HG03457 (cell line): ENCODE results near the gene CSMD2.

Source experiments
- ATAC-seq: cut with Tn5 transposase; IDR thresholded peaks from one replicate; pipeline ENCODE4 v1.9.1; 2021; ENCODE audit warnings: moderate number of reproducible peaks; ENCODE audit not compliant: unreplicated experiment

The CSMD2 gene

GRCh38 chr1:33966346-33967141, 198.5 kb downstream of the CSMD2 start:
- no peak for ATAC-seq

GRCh38 chr1:33965086-33965485, 199.9 kb downstream of the CSMD2 start:
- no peak for ATAC-seq

GRCh38 chr1:33962061-33962460, 203.0 kb downstream of the CSMD2 start:
- ATAC-seq = no peak

GRCh38 chr1:33960188-33960895, 204.7 kb downstream of the CSMD2 start:
- no peak for ATAC-seq

GRCh38 chr1:33957854-33958253, 207.2 kb downstream of the CSMD2 start:
- no peak for ATAC-seq

GRCh38 chr1:33955096-33955495, 209.9 kb downstream of the CSMD2 start:
- ATAC-seq = no peak

- ATAC-seq = no peak
Observed at GRCh38 chr1:33949570-33949969, 215.5 kb downstream of the CSMD2 start.

GRCh38 chr1:33948291-33948690, 216.7 kb downstream of the CSMD2 start:
- ATAC-seq = no peak

GRCh38 chr1:33946836-33947235, 218.2 kb downstream of the CSMD2 start:
- no peak for ATAC-seq

GRCh38 chr1:33944846-33945245, 220.2 kb downstream of the CSMD2 start:
- no peak for ATAC-seq

GRCh38 chr1:33943978-33944377, 221.1 kb downstream of the CSMD2 start:
- no peak for ATAC-seq

GRCh38 chr1:33932871-33933270, 232.2 kb downstream of the CSMD2 start:
- ATAC-seq = no peak

GRCh38 chr1:33931111-33931475, 233.9 kb downstream of the CSMD2 start:
- no peak for ATAC-seq

- ATAC-seq = no peak
Observed at GRCh38 chr1:33930346-33931110, 234.5 kb downstream of the CSMD2 start.

GRCh38 chr1:33928251-33928650, 236.8 kb downstream of the CSMD2 start:
- no peak for ATAC-seq

GRCh38 chr1:33927721-33928120, 237.3 kb downstream of the CSMD2 start:
- ATAC-seq = no peak

GRCh38 chr1:33925586-33925985, 239.4 kb downstream of the CSMD2 start:
- ATAC-seq = no peak

- no peak for ATAC-seq
Observed at GRCh38 chr1:33921281-33921680, 243.7 kb downstream of the CSMD2 start.

- ATAC-seq = no peak
Observed at GRCh38 chr1:33918368-33918767, 246.7 kb downstream of the CSMD2 start.

GRCh38 chr1:33916786-33917185, 248.2 kb downstream of the CSMD2 start:
- no peak for ATAC-seq

- ATAC-seq = no peak
Observed at GRCh38 chr1:33914531-33914930, 250.5 kb downstream of the CSMD2 start.
